Spleen (tissue), 11 donors: ENCODE data around the gene ENTPD8. TPM values are rescaled to one million over a fixed set of nuclear protein-coding genes. Genes with fewer than 3 reads are reported as not detected.

Experiments
- DNase-seq: peaks from one replicate; pipeline ENCODE4 v3.0.0-alpha.2; 2020
- H3K27ac ChIP-seq, 8 donors: fragments of 200-600 bp; sonication (generic) in 7 of 8; 1 replicate in 4 of 8; 2 replicates in 4 of 8; pipeline versions ENCODE4 v1.5.0 to v1.8.0; 2016 to 2021; ENCODE audit warnings: inconsistent platforms in 4 of 8, mild to moderate bottlenecking in 4 of 8, moderate library complexity in 1 of 8
- H3K27me3 ChIP-seq, 7 donors: fragments of 200-600 bp; sonication (generic) in 6 of 7; replicated peaks in 1 of 7; 1 replicate in 4 of 7; 2 replicates in 3 of 7; pipeline versions ENCODE4 v1.5.0 to v1.8.0; 2016 to 2021; ENCODE audit warnings: inconsistent platforms in 3 of 7, mild to moderate bottlenecking in 1 of 7
- H3K36me3 ChIP-seq, 6 donors: fragments of 200-600 bp; sonication (generic) in 5 of 6; 1 replicate in 4 of 6; 2 replicates in 2 of 6; pipeline versions ENCODE4 v1.5.0 to v1.8.0; 2016 to 2021; ENCODE audit warnings: inconsistent platforms in 2 of 6
- H3K4me1 ChIP-seq, 6 donors: fragments of 200-600 bp; sonication (generic) in 5 of 6; 1 replicate in 3 of 6; 2 replicates in 3 of 6; pipeline versions ENCODE4 v1.5.0 to v1.8.0; 2016 to 2021; ENCODE audit warnings: inconsistent platforms in 3 of 6
- H3K4me3 ChIP-seq, 8 donors: fragments of 200-600 bp; sonication (generic) in 7 of 8; 1 replicate in 4 of 8; 2 replicates in 4 of 8; pipeline versions ENCODE4 v1.5.0 to v1.8.0; 2016 to 2021; ENCODE audit warnings: inconsistent platforms in 4 of 8, mild to moderate bottlenecking in 4 of 8, moderate library complexity in 2 of 8
- H3K9me3 ChIP-seq, 8 donors: fragments of 200-600 bp; sonication (generic) in 7 of 8; 1 replicate in 4 of 8; 2 replicates in 4 of 8; pipeline versions ENCODE4 v1.5.0 to v1.8.0; 2016 to 2021; ENCODE audit warnings: inconsistent platforms in 4 of 8
- POLR2A ChIP-seq, 3 donors: fragments of 450-650 bp; IDR thresholded peaks; one replicate each; pipeline ENCODE4 v1.5.1; 2017; ENCODE audit warnings: antibody characterized with exemption in 3 of 3, mild to moderate bottlenecking in 1 of 3
- POLR2AphosphoS5 ChIP-seq, 3 donors: sonication (generic); formaldehyde crosslinking; IDR thresholded peaks; one replicate each; pipeline ENCODE4 v1.5.1; 2017; ENCODE audit warnings: antibody characterized with exemption in 3 of 3
- WGBS, 5 donors: extraction: QIAGEN DNeasy Blood & Tissue Kit in 3 of 5; methylation state at CpG; one replicate each; pipeline versions ENCODE4 v1.1.5 to v1.1.7; 2013 to 2018; 5-methylcytosine and 5-hydroxymethylcytosine counted together
- intact Hi-C: fragments of 100-400 bp; cut with DNase I; formaldehyde crosslinking; loops from one replicate; pipeline ENCODE4 v1.15.0; 2023; ENCODE audit warnings: low total_unique reads
- polyA plus RNA-seq, 3 donors: library from polyadenylated mRNA; stranded (reverse); fragments of 200-250 nt; gene quantifications; one replicate each; pipeline ENCODE4 v1.2.1, GENCODE V29; 2013
- total RNA-seq, 7 donors: library from RNA; depleted of rRNA in 3 of 7; stranded (reverse); fragments of >200 nt in 3 of 7; fragmentation: NEBNext Ultra II Directional in 4 of 7; extraction: Animal tissue kit (Norgen Biotek cat#: 25700) in 4 of 7; gene quantifications; one replicate each; pipeline versions ENCODE4 v1.1.0 to v1.2.1, GENCODE V29; 2016 to 2021
- TF ChIP-seq, protein P1 (sequence below), 11 experiments: fragments of 200-600 bp in 7 of 11; fragments of 450-650 bp in 4 of 11; sonication (generic) in 4 of 11; IDR thresholded peaks in 8 of 11; conservative IDR thresholded peaks in 3 of 11; 1 replicate in 7 of 11; 2 replicates in 4 of 11; pipeline versions ENCODE4 v1.4.0 to v1.8.0; 2016 to 2021; ENCODE audit warnings: antibody characterized with exemption in 11 of 11, inconsistent platforms in 4 of 11, mild to moderate bottlenecking in 1 of 11
- donor health status: healthy with polysubstance abuse.
- donor health status: DM: no; HTN: no; CAD: no; lungs with moderate emphysema.
- donor health status: DM: no; HTN: no; CAD: no.
- donor health status: Bipolar disorder and iron deficiency.
- donor health status: healthy.
- donor health status: DM: no; HTN: no; CAD: no.
- donor health status: DM: yes; HTN: yes; CAD: no.

Gene ENTPD8
- total and polyA plus RNA-seq, 10 donors = 0.07 to 0.37 (median 0.18) TPM; not detected in 4

DNA sequence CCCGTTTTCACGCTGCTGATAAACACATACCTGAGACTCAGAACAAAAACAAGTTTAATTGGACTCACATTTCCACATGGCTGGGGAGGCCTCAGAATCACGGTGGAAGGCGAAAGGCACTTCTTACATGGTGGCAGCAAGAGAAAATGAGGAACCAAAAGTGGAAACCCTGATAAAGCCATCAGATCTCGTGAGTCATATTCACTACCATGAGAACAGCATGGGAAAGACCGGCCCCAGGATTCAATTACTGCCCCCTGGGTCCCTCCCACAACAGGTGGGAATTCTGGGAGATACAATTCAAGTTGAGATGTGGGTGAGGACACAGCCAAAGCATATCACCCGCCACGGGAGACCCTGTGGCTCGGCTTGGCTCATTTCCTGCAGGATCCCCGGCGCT, 38.4 kb downstream of the ENTPD8 start:
- H3K4me3 ChIP-seq = no peak overlapping the region
- TF ChIP-seq POLR2AphosphoS5 (IDR thresholded peaks at IDR 0.05) (no peak), POLR2A (IDR thresholded peaks at IDR 0.05) (no peak)
- TF ChIP-seq, protein P1, sequence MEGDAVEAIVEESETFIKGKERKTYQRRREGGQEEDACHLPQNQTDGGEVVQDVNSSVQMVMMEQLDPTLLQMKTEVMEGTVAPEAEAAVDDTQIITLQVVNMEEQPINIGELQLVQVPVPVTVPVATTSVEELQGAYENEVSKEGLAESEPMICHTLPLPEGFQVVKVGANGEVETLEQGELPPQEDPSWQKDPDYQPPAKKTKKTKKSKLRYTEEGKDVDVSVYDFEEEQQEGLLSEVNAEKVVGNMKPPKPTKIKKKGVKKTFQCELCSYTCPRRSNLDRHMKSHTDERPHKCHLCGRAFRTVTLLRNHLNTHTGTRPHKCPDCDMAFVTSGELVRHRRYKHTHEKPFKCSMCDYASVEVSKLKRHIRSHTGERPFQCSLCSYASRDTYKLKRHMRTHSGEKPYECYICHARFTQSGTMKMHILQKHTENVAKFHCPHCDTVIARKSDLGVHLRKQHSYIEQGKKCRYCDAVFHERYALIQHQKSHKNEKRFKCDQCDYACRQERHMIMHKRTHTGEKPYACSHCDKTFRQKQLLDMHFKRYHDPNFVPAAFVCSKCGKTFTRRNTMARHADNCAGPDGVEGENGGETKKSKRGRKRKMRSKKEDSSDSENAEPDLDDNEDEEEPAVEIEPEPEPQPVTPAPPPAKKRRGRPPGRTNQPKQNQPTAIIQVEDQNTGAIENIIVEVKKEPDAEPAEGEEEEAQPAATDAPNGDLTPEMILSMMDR (IDR thresholded peaks at IDR 0.05 in 8 of 11, conservative IDR thresholded peaks at IDR 0.05 in 3 of 11) = no peak
- intact Hi-C loops = no loop called here
- H3K4me1 ChIP-seq = peaks cover 5 to 39% (median 21%) of the 10 kb centered on the region in 6 donors
- no peak overlapping the region for H3K27ac ChIP-seq
- no peak for DNase-seq
- peaks cover 0 to 8% (median 0%) of the 10 kb centered on the region in 8 donors for H3K9me3 ChIP-seq
- H3K36me3 ChIP-seq = peaks cover 0 to 3% (median 0%) of the 10 kb centered on the region in 6 donors
- H3K27me3 ChIP-seq = peaks cover 0 to 19% (median 7%) of the 10 kb centered on the region in 7 donors
- WGBS, 5 donors = 85 to 88% (median 86%) methylated on average over 6 to 11 of the region's 11 CpGs

- peak in 1 of 3 donors; percentile 9 for TF ChIP-seq POLR2AphosphoS5 (IDR thresholded peaks at IDR 0.05)
- TF ChIP-seq, protein P1 (IDR thresholded peaks at IDR 0.05 in 8 of 11, conservative IDR thresholded peaks at IDR 0.05 in 3 of 11) = no peak
- TF ChIP-seq POLR2A (IDR thresholded peaks at IDR 0.05) = no peak
- Histone ChIP-seq H3K27me3 (no peaks in the 10 kb centered on the region), H3K4me1 (peaks cover 0 to 24% (median 2%) of the 10 kb centered on the region in 6 donors), H3K9me3 (peaks cover 0 to 8% (median 0%) of the 10 kb centered on the region in 8 donors), H3K27ac (no peak overlapping the region), H3K4me3 (no peak overlapping the region), H3K36me3 (peaks cover 0 to 16% (median 0%) of the 10 kb centered on the region in 6 donors)
- WGBS, 5 donors = 93 to 97% (median 95%) methylated on average over 52 to 60 of the region's 60 CpGs
- no peak for DNase-seq
- intact Hi-C loops = no loop called here
These were observed 42.3 kb downstream of the ENTPD8 start for GRCh38 chr9:137398561-137399468.

GRCh38 chr9:137397675-137398423, 43.3 kb downstream of the ENTPD8 start:
- TF ChIP-seq POLR2AphosphoS5 (IDR thresholded peaks at IDR 0.05) (no peak), POLR2A (IDR thresholded peaks at IDR 0.05) (no peak)
- TF ChIP-seq, protein P1 (IDR thresholded peaks at IDR 0.05 in 8 of 11, conservative IDR thresholded peaks at IDR 0.05 in 3 of 11) = no peak
- Histone ChIP-seq H3K36me3 (peaks cover 0 to 26% (median 0%) of the 10 kb centered on the region in 6 donors), H3K9me3 (peaks cover 0 to 5% (median 0%) of the 10 kb centered on the region in 8 donors), H3K27me3 (no peaks in the 10 kb centered on the region), H3K27ac (no peak overlapping the region), H3K4me3 (no peak overlapping the region), H3K4me1 (peaks cover 0 to 24% (median 2%) of the 10 kb centered on the region in 6 donors)
- 74 to 87% (median 82%) methylated on average over 19 to 20 of the region's 20 CpGs for WGBS, 5 donors
- intact Hi-C loops = no loop called here
- DNase-seq = no peak
